PC-9 (cell line): ENCODE measurements around the gene ZFP62. TPM values are rescaled to one million over a fixed set of nuclear protein-coding genes. Genes with fewer than 3 reads are reported as not detected.

ENCODE experiments used
- BruUV-seq: library from RNA; stranded (reverse); fragments of 400-500 nt; replicated peaks from 2 replicates; lab custom pipeline; 2021; lab: Mats Ljungman, UMichigan
- CTCF ChIA-PET: fragments of 300-600 bp; sonication (Branson Sonifier 250); formaldehyde crosslinking; loops from one replicate; lab custom pipeline; 2022; ENCODE audit warnings: antibody characterized with exemption; lab: Charles Lee
- POLR2A ChIA-PET: fragments of 300-600 bp; sonication (Branson Sonifier 250); formaldehyde crosslinking; loops from one replicate; lab custom pipeline; 2022; ENCODE audit warnings: antibody characterized with exemption; ENCODE audit not compliant: unreplicated experiment; lab: Charles Lee
- DNase-seq, 2 experiments: peaks; one replicate each; pipeline versions ENCODE4 v3.0.0 to v3.0.0-alpha.2; 2015 to 2022; ENCODE audit warnings: mixed read lengths in 1 of 2
- H2AFZ ChIP-seq: fragments of 200-600 bp; sonication (generic); 2 replicates; pipeline ENCODE4 v1.8.1; 2017; ENCODE audit warnings: antibody characterized with exemption
- H3F3A ChIP-seq: fragments of 200-600 bp; sonication (generic); 2 replicates; pipeline ENCODE4 v1.8.1; 2017; ENCODE audit warnings: antibody characterized with exemption, mild to moderate bottlenecking, low read depth; ENCODE audit not compliant: insufficient read depth
- H3K27ac ChIP-seq: fragments of 200-600 bp; sonication (generic); 2 replicates; pipeline ENCODE4 v1.6.1; 2016; ENCODE audit warnings: mixed run types
- H3K27me3 ChIP-seq: fragments of 200-600 bp; sonication (generic); 2 replicates; pipeline ENCODE4 v1.6.1; 2016; ENCODE audit warnings: low read depth, mixed run types; ENCODE audit not compliant: insufficient read depth
- H3K36me3 ChIP-seq: fragments of 200-600 bp; sonication (generic); 2 replicates; pipeline ENCODE4 v1.6.1; 2016; ENCODE audit warnings: low read depth, mixed run types
- H3K4me1 ChIP-seq: fragments of 200-600 bp; sonication (generic); replicated peaks from 2 replicates; pipeline ENCODE4 v1.6.1; 2016; ENCODE audit warnings: mixed run types; ENCODE audit not compliant: insufficient read depth
- H3K4me2 ChIP-seq: fragments of 200-600 bp; sonication (generic); 2 replicates; pipeline ENCODE4 v1.6.1; 2017; ENCODE audit warnings: mixed run types
- H3K4me3 ChIP-seq: fragments of 200-600 bp; sonication (generic); 2 replicates; pipeline ENCODE4 v1.6.1; 2016; ENCODE audit warnings: mixed run types
- H3K79me2 ChIP-seq: fragments of 200-600 bp; sonication (generic); 2 replicates; pipeline ENCODE4 v1.6.1; 2017; ENCODE audit warnings: low read depth, mixed run types
- H3K9me2 ChIP-seq: fragments of 200-600 bp; sonication (generic); 2 replicates; pipeline ENCODE4 v1.8.1; 2017; ENCODE audit warnings: mild to moderate bottlenecking; ENCODE audit not compliant: insufficient read depth
- H3K9me3 ChIP-seq: fragments of 200-600 bp; sonication (generic); 2 replicates; pipeline ENCODE4 v1.8.1; 2016; ENCODE audit warnings: low read depth; ENCODE audit not compliant: insufficient read depth
- H4K20me1 ChIP-seq: fragments of 200-600 bp; sonication (generic); 2 replicates; pipeline ENCODE4 v1.8.1; 2017; ENCODE audit not compliant: insufficient read depth
- CTCF ChIP-seq: fragments of 200-600 bp; sonication (generic); conservative IDR thresholded peaks from 2 replicates; pipeline ENCODE4 v1.6.1; 2017; ENCODE audit warnings: mixed run types, antibody characterized with exemption, mild to moderate bottlenecking, moderate library complexity
- EZH2 ChIP-seq: fragments of 200-600 bp; sonication (generic); IDR thresholded peaks from 2 replicates; pipeline ENCODE4 v1.8.0; 2017; ENCODE audit warnings: antibody characterized with exemption, low read depth
- intact Hi-C: fragments of 100-400 bp; cut with micrococcal nuclease; formaldehyde crosslinking; loops from one replicate; pipeline ENCODE4 v1.10.0; 2022; ENCODE audit not compliant: unreplicated experiment
- total RNA-seq: library from RNA; stranded (reverse); gene quantifications from 2 replicates; pipeline ENCODE4 v1.2.3, GENCODE V29; 2021

The ZFP62 gene
- total RNA-seq, 1 experiment from 2014 or later: 57.3 TPM

- no peak overlapping the region for H2AFZ ChIP-seq
- no peaks in the 10 kb centered on the region for H3K27me3 ChIP-seq
- no peak overlapping the region for H3K4me2 ChIP-seq
- H3K79me2 ChIP-seq: peaks cover 11% of the 10 kb centered on the region
- DNase-seq: peak; percentile 68 to 80
- no peaks in the 10 kb centered on the region for H3K9me2 ChIP-seq
- H3K27ac ChIP-seq: no peak overlapping the region
- H3K9me3 ChIP-seq: peaks cover 10% of the 10 kb centered on the region
- no TSS peak for BruUV-seq
- intact Hi-C loops: no loop called here
- TF ChIP-seq EZH2: no peak
- TF ChIP-seq CTCF: no peak
- H3K4me3 ChIP-seq: no peak overlapping the region
- H3K4me1 ChIP-seq: peaks cover 22% of the 10 kb centered on the region; the same call in 1 of the 2 replicates
- CTCF ChIA-PET: no interaction called here
- peaks cover 7% of the 10 kb centered on the region; the same call in 1 of the 2 replicates for H3K36me3 ChIP-seq
- peaks cover 20% of the 10 kb centered on the region; the same call in 1 of the 2 replicates for H3F3A ChIP-seq
- POLR2A ChIA-PET: interaction anchor here (0.7 kb wide), 1 partner anchor 318 kb away, joined by 4 read pairs; no protein-coding TSS in a partner anchor
- H4K20me1 ChIP-seq: no peaks in the 10 kb centered on the region
Measured at GRCh38 chr5:180825768-180826525, 35.1 kb downstream of the ZFP62 start.

DNA sequence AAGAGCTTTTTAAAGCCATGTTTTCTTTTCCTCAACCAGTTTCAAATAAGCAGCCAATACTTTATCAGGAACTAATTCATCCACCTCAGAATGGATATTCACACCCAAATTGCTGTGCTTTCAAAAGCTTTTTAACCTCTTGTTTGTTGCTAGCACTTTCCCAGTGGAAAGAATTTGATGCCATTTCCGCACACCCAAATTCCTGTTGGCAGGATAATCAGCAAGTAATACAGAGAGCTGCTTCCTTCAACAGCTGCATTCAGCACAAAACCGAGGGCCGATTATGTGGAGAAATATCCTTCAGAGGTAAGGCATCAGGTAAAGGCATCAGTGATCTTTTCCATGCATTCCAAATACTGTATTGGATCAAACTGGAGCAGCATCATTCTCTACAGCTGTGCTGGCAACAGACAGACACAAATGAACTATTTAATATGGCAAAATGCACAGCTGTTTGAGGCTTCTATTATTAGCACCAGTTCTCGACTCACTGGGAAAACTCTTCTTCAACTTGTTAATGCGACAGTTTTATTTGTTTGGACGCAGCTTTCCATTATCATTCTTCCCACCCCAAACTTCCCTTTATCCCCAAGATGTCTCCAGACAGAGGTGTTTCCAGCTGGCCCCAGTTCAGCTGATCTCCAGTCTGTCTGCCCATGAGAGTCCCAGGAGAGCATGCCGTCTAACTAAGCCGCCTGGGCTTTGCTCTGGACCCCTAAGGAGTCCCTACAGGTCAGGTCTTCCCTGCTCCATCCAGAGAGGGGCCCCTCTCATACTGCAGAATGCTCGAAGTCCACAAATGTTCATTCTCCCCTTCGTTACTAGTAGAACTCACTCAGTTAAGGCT lies 36.2 kb downstream of the ZFP62 start:
- Histone ChIP-seq H3K4me1 (0 out of 2 replicates have a peak, but pooled peaks cover 12% of the 10 kb centered on the region), H3K9me3 (peaks cover 6% of the 10 kb centered on the region), H2AFZ (no peak overlapping the region), H3K27me3 (no peaks in the 10 kb centered on the region), H3K36me3 (peaks cover 2% of the 10 kb centered on the region; the same call in 1 of the 2 replicates), H3F3A (peaks cover 16% of the 10 kb centered on the region; the same call in 1 of the 2 replicates), H3K27ac (no peak overlapping the region), H4K20me1 (no peaks in the 10 kb centered on the region), H3K4me2 (no peak overlapping the region), H3K4me3 (no peak overlapping the region), H3K9me2 (no peaks in the 10 kb centered on the region), H3K79me2 (peaks cover 1% of the 10 kb centered on the region; the same call in 1 of the 2 replicates)
- ChIA-PET CTCF (no interaction called here), POLR2A (interaction anchor here (0.7 kb wide), 1 partner anchor 311 kb away, joined by 5 read pairs; no protein-coding TSS in a partner anchor)
- no peak for DNase-seq
- TF ChIP-seq EZH2: no peak
- no peak for TF ChIP-seq CTCF
- BruUV-seq: no TSS peak
- intact Hi-C loops: no loop called here

DNA sequence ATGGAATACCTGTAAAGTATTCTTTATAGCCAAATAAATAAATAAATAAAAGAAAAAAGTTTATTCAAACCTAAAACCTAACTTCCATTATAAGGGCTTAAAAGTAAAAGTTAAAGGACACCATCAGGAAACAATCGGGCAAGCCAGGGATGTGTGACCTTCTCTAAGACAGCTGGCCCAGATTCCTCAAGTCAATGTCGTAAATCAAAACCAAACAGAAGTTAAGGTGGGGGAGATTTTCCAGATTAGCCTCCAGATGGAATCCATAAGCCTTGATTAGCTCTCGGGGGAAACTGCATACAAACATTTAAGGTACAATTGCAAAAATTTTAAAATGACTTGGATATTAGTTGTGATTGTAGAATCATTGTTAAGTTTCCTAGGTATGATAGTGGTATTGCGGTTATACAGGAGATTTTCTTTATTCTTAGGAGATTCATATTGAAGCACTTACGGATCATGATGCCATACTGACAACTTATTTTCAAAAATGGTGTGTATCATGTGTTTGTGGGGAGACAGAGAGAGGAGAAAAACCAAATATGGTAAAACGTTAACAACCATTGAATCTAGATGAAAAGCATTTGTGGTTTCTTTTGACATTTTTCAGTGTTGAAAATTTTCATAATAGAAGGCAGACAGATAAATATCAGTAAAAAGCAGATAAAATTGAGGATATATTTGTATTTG lies 37.0 kb downstream of the ZFP62 start:
- intact Hi-C loops: no loop called here
- Histone ChIP-seq H3F3A (peaks cover 10% of the 10 kb centered on the region; the same call in 1 of the 2 replicates), H3K9me3 (no peaks in the 10 kb centered on the region), H3K4me1 (0 out of 2 replicates have a peak, but pooled peaks cover 5% of the 10 kb centered on the region), H3K36me3 (no peaks in the 10 kb centered on the region), H3K27ac (no peak overlapping the region), H2AFZ (no peak overlapping the region), H3K4me2 (no peak overlapping the region), H3K27me3 (no peaks in the 10 kb centered on the region), H3K79me2 (no peaks in the 10 kb centered on the region), H3K4me3 (no peak overlapping the region), H4K20me1 (no peaks in the 10 kb centered on the region), H3K9me2 (no peaks in the 10 kb centered on the region)
- no peak for TF ChIP-seq EZH2
- no peak for TF ChIP-seq CTCF
- CTCF ChIA-PET: no interaction called here
- no TSS peak for BruUV-seq
- POLR2A ChIA-PET: interaction anchor here (0.5 to 0.7 kb wide), 2 partner anchors 309 to 312 kb away, joined by 3 to 5 read pairs; no protein-coding TSS in a partner anchor
- no peak for DNase-seq
